ENCODE results near the gene VWA5A.

DNA sequence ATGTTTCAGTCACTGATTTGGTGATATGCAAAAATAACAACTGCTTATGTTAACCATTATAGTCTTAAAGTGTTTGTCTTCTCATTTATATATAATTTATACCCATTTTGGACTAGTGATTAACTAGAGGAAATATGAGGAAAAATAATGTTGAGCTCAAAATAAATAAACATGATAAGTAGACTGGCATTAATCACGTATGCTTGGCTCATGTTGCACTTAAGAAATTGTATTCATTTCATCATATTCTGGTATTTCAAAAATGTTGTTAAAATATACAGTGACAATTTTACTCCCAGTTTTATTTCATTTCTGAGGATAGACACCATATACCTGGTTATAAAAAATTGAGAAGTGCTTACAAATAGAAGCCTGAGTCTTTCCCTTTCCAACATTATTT is 64.1 kb downstream of the VWA5A start:
- TF ChIP-seq, protein P1, sequence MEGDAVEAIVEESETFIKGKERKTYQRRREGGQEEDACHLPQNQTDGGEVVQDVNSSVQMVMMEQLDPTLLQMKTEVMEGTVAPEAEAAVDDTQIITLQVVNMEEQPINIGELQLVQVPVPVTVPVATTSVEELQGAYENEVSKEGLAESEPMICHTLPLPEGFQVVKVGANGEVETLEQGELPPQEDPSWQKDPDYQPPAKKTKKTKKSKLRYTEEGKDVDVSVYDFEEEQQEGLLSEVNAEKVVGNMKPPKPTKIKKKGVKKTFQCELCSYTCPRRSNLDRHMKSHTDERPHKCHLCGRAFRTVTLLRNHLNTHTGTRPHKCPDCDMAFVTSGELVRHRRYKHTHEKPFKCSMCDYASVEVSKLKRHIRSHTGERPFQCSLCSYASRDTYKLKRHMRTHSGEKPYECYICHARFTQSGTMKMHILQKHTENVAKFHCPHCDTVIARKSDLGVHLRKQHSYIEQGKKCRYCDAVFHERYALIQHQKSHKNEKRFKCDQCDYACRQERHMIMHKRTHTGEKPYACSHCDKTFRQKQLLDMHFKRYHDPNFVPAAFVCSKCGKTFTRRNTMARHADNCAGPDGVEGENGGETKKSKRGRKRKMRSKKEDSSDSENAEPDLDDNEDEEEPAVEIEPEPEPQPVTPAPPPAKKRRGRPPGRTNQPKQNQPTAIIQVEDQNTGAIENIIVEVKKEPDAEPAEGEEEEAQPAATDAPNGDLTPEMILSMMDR (IDR thresholded peaks at IDR 0.05; ENCODE audit: poor library complexity, severe bottlenecking) = no peak
- TF ChIP-seq, protein P2, sequence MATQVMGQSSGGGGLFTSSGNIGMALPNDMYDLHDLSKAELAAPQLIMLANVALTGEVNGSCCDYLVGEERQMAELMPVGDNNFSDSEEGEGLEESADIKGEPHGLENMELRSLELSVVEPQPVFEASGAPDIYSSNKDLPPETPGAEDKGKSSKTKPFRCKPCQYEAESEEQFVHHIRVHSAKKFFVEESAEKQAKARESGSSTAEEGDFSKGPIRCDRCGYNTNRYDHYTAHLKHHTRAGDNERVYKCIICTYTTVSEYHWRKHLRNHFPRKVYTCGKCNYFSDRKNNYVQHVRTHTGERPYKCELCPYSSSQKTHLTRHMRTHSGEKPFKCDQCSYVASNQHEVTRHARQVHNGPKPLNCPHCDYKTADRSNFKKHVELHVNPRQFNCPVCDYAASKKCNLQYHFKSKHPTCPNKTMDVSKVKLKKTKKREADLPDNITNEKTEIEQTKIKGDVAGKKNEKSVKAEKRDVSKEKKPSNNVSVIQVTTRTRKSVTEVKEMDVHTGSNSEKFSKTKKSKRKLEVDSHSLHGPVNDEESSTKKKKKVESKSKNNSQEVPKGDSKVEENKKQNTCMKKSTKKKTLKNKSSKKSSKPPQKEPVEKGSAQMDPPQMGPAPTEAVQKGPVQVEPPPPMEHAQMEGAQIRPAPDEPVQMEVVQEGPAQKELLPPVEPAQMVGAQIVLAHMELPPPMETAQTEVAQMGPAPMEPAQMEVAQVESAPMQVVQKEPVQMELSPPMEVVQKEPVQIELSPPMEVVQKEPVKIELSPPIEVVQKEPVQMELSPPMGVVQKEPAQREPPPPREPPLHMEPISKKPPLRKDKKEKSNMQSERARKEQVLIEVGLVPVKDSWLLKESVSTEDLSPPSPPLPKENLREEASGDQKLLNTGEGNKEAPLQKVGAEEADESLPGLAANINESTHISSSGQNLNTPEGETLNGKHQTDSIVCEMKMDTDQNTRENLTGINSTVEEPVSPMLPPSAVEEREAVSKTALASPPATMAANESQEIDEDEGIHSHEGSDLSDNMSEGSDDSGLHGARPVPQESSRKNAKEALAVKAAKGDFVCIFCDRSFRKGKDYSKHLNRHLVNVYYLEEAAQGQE (IDR thresholded peaks at IDR 0.05; ENCODE audit: borderline replicate concordance) = no peak
- TF ChIP-seq RAD21 (conservative IDR thresholded peaks at IDR 0.05) = no peak

Measured in neural cell (in vitro differentiated cells).